ENCODE measurements around the gene CEBPZ. TPM values are rescaled to one million over a fixed set of nuclear protein-coding genes. Genes with fewer than 3 reads are reported as not detected.

Gene CEBPZ
- total RNA-seq, 2 donors from 2014 or later, result 35.3 to 74.0 TPM

DNA sequence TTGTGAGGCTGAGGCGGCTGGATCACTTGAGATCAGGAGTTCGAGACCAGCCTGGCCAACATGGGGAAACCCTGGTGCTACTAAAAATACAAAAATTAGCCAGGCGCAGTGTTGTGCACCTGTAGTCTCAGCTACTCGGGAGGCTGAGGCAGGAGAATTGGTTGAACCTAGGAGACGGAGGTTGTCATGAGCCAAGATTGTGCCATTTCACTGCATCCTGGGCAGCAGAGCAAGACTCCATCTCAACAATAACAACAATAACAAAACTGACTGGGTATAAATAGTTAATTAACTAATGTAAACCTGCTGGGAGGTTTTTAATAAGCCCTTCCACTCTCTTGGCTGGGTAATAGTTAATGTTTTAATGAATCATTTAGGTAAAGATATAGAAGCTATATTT lies 50.8 kb downstream of the CEBPZ start:
- Mint-ChIP-seq H3K4me1 (ENCODE audit: low read depth in 2 of 2) (no peaks in the 10 kb centered on the region), H3K4me3 (no peak overlapping the region), H3K9me3 (no peaks in the 10 kb centered on the region), H3K36me3 (no peaks in the 10 kb centered on the region), H3K27me3 (peaks cover 18 to 25% of the 10 kb centered on the region in 2 donors), H3K27ac (no peak overlapping the region)
- ATAC-seq (no peak), DNase-seq (ENCODE audit: low spot score) (no peak)

DNA sequence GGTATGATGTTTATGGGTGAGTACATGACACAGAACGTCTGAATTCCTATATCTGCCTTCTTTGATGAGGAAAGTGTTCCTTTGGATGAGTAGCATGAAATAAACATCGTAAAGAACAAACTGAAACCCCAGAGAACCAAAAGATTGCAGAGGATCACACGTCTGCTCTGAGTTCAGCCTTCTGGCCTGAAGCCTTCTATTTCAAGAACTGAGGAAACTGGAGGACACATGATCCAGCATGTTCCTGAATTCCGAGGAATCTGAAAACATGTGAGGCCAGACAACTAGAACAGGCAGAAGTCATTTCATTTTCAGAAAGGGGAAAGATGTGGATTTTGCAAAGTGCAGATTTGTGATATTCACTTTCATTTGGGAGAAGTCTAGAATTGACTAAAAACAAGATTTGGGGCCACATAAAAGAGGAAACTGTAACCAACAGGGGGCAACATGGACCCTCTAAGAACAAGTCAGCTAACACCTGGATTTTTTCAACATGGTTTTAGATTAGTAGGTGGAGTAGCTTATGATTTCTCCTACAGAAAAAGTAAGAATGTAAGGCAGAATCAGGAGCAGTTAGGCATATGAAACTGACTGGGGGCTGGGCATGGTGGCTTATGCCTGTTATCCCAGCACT lies 51.3 kb downstream of the CEBPZ start:
- no peaks in the 10 kb centered on the region for H3K9me3 Mint-ChIP-seq
- H3K4me1 Mint-ChIP-seq (ENCODE audit: low read depth in 2 of 2), result no peaks in the 10 kb centered on the region
- no peak for ATAC-seq
- no peak overlapping the region for H3K4me3 Mint-ChIP-seq
- peaks cover 18 to 25% of the 10 kb centered on the region in 2 donors for H3K27me3 Mint-ChIP-seq
- no peaks in the 10 kb centered on the region for H3K36me3 Mint-ChIP-seq
- H3K27ac Mint-ChIP-seq, result no peak overlapping the region
- DNase-seq (ENCODE audit: low spot score), result no peak

DNA sequence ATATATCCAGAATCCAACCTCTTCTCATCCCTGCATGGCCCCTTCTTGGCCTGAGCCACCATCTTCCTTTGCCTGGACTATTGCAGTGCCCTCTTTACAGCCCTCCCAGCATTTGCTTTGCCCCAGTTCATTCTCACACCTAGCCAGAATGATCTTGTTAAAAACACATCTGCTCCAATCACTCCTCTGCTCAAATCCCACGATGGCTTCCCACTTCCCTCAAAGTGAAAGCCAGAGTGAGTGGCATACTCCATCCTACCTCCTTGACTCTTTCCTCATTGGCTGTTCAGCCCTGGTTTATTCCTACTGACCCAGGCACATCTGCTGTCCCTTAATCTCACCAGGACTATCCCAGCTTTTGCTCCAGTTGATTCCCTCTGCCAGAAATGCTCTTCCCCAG lies 57.7 kb downstream of the CEBPZ start:
- DNase-seq (ENCODE audit: low spot score) (no peak), ATAC-seq (no peak)
- Mint-ChIP-seq H3K9me3 (no peaks in the 10 kb centered on the region), H3K36me3 (no peaks in the 10 kb centered on the region), H3K27ac (no peak overlapping the region), H3K4me1 (ENCODE audit: low read depth in 2 of 2) (no peaks in the 10 kb centered on the region), H3K4me3 (no peak overlapping the region), H3K27me3 (peaks cover 0 to 6% of the 10 kb centered on the region in 2 donors)

DNA sequence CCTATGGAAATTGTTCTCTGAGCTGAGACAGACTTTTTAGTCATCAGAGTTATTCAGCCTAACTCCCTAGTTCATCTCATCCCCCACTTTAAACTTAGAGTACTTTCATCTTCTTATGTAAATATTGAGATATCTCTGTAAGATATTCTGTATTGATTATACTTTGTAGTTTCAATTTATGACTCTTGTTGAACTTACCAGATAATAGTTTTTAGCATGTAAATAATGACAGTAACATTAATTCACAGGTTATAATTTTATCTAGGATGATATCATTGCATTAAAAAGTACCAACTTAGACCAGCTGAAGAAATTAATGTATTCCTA lies 59.8 kb downstream of the CEBPZ start:
- ATAC-seq, result no peak
- Mint-ChIP-seq H3K4me3 (no peak overlapping the region), H3K27me3 (peaks cover 0 to under 1% of the 10 kb centered on the region in 2 donors), H3K4me1 (ENCODE audit: low read depth in 2 of 2) (no peaks in the 10 kb centered on the region), H3K27ac (no peak overlapping the region), H3K9me3 (no peaks in the 10 kb centered on the region), H3K36me3 (no peaks in the 10 kb centered on the region)
- DNase-seq (ENCODE audit: low spot score), result no peak

GRCh38 chr2:37168217-37168981 lies 63.0 kb downstream of the CEBPZ start:
- peaks cover 14% of the 10 kb centered on the region for H3K36me3 Mint-ChIP-seq
- H3K27me3 Mint-ChIP-seq, result peaks cover 0 to 10% of the 10 kb centered on the region in 2 donors
- no peaks in the 10 kb centered on the region for H3K4me1 Mint-ChIP-seq (ENCODE audit: low read depth in 2 of 2)
- no peak overlapping the region for H3K27ac Mint-ChIP-seq
- DNase-seq (ENCODE audit: low spot score) (no peak), ATAC-seq (peak in 1 of 2 donors; percentile 68)
- H3K4me3 Mint-ChIP-seq, result no peak overlapping the region
- H3K9me3 Mint-ChIP-seq, result peaks cover 4% of the 10 kb centered on the region

- H3K27ac Mint-ChIP-seq, result no peak overlapping the region
- ATAC-seq, result no peak
- H3K27me3 Mint-ChIP-seq, result peaks cover 0 to 10% of the 10 kb centered on the region in 2 donors
- H3K9me3 Mint-ChIP-seq, result peaks cover 4% of the 10 kb centered on the region
- H3K4me3 Mint-ChIP-seq, result no peak overlapping the region
- no peak for DNase-seq (ENCODE audit: low spot score)
- H3K4me1 Mint-ChIP-seq (ENCODE audit: low read depth in 2 of 2), result no peaks in the 10 kb centered on the region
- peaks cover 14% of the 10 kb centered on the region for H3K36me3 Mint-ChIP-seq
Measured at GRCh38 chr2:37167636-37168180, 63.7 kb downstream of the CEBPZ start.

- ATAC-seq, result no peak
- peaks cover 0 to 10% of the 10 kb centered on the region in 2 donors for H3K27me3 Mint-ChIP-seq
- no peak overlapping the region for H3K27ac Mint-ChIP-seq
- no peak overlapping the region for H3K4me3 Mint-ChIP-seq
- peaks cover 14% of the 10 kb centered on the region for H3K36me3 Mint-ChIP-seq
- no peak for DNase-seq (ENCODE audit: low spot score)
- peaks cover 4% of the 10 kb centered on the region for H3K9me3 Mint-ChIP-seq
- H3K4me1 Mint-ChIP-seq (ENCODE audit: low read depth in 2 of 2), result no peaks in the 10 kb centered on the region
Measured at GRCh38 chr2:37164757-37165156, 66.6 kb downstream of the CEBPZ start.

GRCh38 chr2:37156857-37157714 lies 74.3 kb downstream of the CEBPZ start, which contains the start of gene EIF2AK2:
Gene EIF2AK2, minus strand, starts transcription at chr2:37156980. Its CDS starts 9,174 bp downstream, at chr2:37147806.
- Mint-ChIP-seq H3K4me3 (peak within 1 kb of the TSS; percentile 98), H3K27ac (peak within 1 kb of the TSS; percentile 77 to 83), H3K36me3 (peaks cover 15% of the 10 kb centered on the region), H3K27me3 (no peaks in the 10 kb centered on the region), H3K9me3 (no peaks in the 10 kb centered on the region), H3K4me1 (ENCODE audit: low read depth in 2 of 2) (peaks cover 27 to 38% of the 10 kb centered on the region in 2 donors)
- DNase-seq (ENCODE audit: low spot score) (peak; percentile 91), ATAC-seq (peak; percentile 96 to 99)

DNA sequence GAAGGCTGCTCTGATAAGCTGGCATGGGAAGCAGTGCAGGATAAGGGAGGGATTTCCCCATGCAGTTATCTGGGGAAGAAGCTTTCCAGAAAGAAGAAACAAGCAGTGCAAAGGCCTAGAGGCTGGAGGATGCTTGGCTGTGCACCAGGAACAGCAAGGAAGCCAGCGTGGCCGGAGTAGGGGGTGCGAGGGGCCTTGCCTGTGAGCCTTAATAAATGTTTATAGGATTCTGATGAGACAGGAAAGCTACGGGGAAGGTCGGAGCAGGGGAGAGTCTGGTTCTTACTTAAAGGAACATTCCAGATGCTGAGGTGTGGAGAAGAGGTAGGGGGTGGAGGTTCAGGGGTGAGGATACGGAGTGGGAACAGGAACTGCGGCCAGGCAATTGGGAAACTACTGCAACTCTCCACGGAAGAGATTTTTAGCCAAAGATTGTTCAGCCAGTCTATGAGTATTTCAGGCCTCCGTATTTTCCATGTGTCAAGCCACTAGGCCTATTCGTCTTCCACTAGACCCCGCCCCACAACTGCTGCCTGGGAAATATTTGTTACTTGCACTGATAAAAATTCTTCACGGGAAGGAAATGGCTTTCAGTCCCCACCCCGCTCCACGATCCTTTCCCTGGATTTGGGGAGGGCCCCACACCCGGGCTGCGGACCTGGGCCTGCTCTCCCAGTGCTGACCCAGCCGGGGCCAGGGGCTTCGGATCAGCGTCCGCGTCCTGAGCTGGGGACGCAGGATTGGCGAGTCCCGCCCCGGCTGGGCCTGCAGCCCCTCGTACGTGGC lies 75.1 kb downstream of the CEBPZ start:
- DNase-seq (ENCODE audit: low spot score), result peak; percentile 62

DNA sequence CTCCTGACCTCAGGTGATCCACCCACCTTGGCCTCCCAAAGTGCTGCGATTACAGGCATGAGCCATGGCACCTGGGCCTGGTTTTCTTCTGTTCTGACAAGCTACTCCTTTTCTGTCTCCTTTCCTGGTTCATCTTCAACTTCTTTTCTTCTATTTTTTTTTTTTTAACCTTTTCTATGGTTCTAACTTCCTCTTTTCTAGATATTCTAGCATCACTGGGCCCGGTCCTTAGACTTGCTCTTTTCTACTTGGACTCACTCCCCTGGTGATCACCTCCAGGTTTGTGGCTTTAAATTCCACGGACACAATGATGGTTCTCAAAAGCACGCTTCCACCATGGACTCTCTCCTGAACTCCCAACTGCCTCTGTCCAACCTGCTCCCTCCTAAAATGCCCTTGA lies 76.6 kb downstream of the CEBPZ start:
- ATAC-seq (no peak), DNase-seq (ENCODE audit: low spot score) (no peak)
- no peaks in the 10 kb centered on the region for H3K9me3 Mint-ChIP-seq
- peaks cover 15% of the 10 kb centered on the region for H3K36me3 Mint-ChIP-seq
- H3K27ac Mint-ChIP-seq, result peak overlapping the region in 1 of 2 donors; percentile 77
- peaks cover 35 to 53% of the 10 kb centered on the region in 2 donors for H3K4me1 Mint-ChIP-seq (ENCODE audit: low read depth in 2 of 2)
- peak overlapping the region; percentile 98 for H3K4me3 Mint-ChIP-seq
- no peaks in the 10 kb centered on the region for H3K27me3 Mint-ChIP-seq

More for the DNA sequence above, 75.1 kb downstream of the CEBPZ start:
- Mint-ChIP-seq H3K4me1 (ENCODE audit: low read depth in 2 of 2) (peaks cover 27 to 42% of the 10 kb centered on the region in 2 donors), H3K4me3 (peak overlapping the region; percentile 98), H3K36me3 (peaks cover 15% of the 10 kb centered on the region), H3K9me3 (no peaks in the 10 kb centered on the region), H3K27ac (peak overlapping the region; percentile 77 to 83), H3K27me3 (no peaks in the 10 kb centered on the region)
- peak in 1 of 2 donors; percentile 10 for ATAC-seq

GRCh38 chr2:37153224-37153623 lies 78.2 kb downstream of the CEBPZ start:
- Mint-ChIP-seq H3K27ac (no peak overlapping the region), H3K4me1 (ENCODE audit: low read depth in 2 of 2) (peaks cover 46 to 57% of the 10 kb centered on the region in 2 donors), H3K9me3 (no peaks in the 10 kb centered on the region), H3K36me3 (peaks cover 24% of the 10 kb centered on the region), H3K4me3 (no peak overlapping the region), H3K27me3 (no peaks in the 10 kb centered on the region)
- no peak for ATAC-seq
- DNase-seq (ENCODE audit: low spot score), result no peak

All from natural killer cell treated with Interleukin-12 subunit alpha and Interleukin-12 subunit beta and Interleukin-15 and Interleukin-18, amount 100 ng/mL, for 72 hours (primary cell).